Umbilical cord (tissue), 2 donors: ENCODE measurements around the gene CDON. TPM values are rescaled to one million over a fixed set of nuclear protein-coding genes. Genes with fewer than 3 reads are reported as not detected.
"Not testable (repeated sequence)": the region's sequence is repeated elsewhere in the genome, so short reads cannot be mapped to it uniquely, and the experiment has no call there.

ENCODE experiments used
- DNase-seq: peaks from one replicate; pipeline ENCODE4 v3.0.0-alpha.2; 2015; ENCODE audit warnings: low spot score
- total RNA-seq: library from RNA; depleted of rRNA; stranded (reverse); fragments of >200 nt; gene quantifications from one replicate; pipeline ENCODE4 v1.2.3, GENCODE V29; 2014; ENCODE audit warnings: low replicate concordance; ENCODE audit not compliant: insufficient read depth

The CDON gene
- total RNA-seq, 1 donor from 2014 or later, result 50.3 TPM

DNA sequence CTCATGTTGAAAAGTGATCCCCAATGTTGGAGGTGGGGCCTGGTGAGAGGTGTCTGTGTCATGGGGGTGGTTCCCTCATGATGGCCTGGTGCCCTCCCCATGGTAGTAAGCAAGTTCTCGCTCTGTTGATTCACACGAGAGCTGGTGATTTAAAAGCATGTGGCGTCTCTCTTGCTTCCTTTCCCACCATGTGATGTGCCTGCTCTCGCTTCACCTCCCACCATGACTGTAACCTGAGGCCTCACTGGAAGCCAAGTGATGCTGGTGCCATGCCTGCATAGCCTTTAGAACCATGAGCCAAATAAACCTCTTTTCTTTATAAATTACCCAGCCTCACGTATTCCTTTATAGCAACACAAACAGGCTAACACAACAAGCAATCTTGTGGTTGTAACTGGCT is 64.4 kb downstream of the CDON start:
- DNase-seq, result no peak

DNA sequence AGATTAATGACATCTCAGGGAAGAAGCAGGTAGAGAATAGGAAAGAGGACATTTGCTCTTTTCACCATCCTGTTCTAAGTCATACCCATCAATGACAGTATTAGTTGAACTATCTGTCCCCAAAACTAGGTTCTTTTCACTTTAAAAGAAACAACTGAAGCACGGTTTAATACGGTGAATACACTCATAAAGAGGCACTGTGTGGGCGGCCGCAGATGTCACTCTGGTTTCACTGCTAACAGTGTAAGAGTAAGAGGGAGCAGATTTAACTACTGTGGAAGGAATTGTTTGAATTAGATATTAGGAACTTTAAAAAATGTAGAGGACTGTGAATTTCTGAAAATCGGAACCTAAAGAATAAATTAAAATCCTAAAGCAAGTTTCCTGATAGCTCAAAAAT is 67.4 kb downstream of the CDON start:
- DNase-seq, result no peak

DNA sequence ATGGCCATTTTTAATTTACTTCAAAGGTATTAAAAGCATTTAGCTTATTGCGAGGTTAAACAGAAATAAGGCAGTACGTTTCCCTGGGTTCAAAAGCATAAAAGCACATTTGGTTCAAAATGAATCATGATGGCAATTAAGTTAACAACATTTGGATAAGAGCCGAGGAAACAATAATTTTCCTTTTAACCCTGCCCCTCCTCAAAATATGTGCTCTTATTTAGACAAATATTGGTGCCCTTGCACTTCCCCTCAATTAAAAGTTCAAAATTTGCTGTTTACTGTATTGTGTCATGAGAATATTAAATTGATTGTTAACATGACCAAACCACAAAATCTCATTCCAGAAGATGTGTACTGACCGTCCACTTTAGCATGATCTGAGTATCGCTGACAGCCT is 68.2 kb downstream of the CDON start:
- no peak for DNase-seq

DNA sequence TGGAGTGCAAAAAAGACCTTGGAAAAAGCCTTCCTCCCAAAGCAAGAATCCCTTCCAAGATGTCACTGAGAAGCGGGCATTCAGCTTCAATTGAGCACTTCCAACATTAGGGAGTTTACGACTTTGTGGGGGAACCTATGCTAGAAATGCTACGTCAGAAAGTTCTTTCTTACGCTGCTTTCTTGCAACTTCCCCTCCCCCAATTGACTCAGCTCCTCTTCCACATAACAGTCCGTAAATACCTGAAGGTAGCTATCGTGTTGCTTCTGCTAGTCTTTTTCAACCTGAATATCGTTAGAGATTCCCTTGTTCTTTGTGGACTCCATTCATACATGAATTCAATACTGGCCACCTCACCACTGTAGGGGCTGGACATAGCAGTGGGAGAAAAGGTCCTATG is 69.8 kb downstream of the CDON start:
- DNase-seq, result no peak

DNA sequence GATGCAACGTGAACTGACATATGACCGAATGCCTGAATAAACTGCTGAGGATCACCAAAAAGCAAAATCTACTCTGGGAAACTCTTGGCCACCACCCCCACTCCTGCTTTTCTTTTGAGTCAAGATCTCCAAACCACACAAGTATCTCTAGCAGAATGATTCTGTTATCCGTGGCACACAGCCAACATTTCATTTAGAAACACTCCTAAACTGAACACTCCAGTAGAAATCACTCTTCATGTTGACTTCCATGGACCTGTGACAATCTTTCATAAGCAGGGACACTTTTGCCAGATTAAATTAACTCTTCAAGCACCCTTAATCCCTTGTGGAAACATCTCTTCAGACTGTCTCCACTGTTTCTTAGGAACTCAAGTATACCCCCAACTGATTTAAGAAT is 72.4 kb downstream of the CDON start:
- peak; percentile 63 for DNase-seq

DNA sequence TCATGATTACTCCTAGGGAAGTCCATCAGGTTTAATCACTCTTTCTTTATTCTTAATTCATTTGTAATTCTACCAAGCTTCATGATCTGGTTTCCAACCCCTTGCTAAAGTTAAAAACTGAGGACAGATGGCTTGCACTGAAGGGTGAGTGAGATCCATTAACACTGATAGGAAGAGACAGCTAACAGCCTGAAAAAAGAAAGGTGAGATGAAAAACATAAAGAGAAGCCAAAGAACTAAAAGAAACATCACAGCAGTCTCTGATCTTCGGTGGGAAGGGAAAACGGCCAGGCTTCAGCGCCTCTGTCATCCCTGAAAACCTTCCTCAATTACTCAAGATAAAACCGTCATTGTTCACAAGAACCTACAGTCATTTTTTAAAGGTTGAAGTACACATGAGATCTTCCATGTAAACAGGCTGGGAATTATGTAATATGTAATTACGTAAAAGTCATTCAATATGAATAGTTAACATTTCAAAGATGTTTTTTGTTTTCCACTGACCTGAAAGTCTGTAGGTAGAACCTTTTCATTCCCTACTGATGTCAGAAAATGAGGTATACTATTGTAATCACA is 75.5 kb downstream of the CDON start:
- no peak for DNase-seq

DNA sequence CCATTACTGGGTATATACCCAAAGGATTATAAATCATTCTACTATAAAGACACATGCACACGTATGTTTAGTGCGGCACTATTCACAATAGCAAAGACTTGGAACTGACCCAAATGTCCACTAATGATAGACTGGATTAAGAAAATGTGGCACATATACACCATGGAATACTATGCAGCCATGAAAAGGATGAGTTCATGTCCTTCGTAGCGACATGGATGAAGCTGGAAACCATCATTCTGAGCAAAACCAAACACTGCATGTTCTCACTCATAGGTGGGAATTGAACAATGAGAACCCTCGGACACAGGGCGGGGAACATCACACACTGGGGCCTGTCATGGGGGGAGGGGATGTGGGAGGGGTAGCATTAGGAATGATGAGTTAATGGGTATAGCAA is 76.7 kb downstream of the CDON start:
- not testable (repeated sequence) for DNase-seq

DNA sequence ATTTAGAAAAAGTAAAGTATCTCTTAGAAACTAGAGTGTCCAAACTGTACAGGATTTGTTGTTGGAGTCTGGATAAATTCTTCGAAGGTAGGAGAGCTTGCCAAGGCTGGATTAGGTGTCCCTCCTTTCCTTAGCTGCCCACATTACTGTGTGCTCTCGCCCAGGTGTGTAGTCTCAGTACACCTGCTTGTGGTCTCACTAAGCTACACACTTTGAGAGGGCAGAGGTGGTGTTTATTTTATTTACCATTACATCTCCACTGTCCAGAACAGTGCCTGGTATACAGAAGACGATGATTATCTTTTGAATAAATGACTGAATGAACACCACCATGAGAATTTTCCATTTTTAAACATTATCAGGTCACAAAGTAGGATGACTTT is 80.3 kb downstream of the CDON start:
- no peak for DNase-seq

DNA sequence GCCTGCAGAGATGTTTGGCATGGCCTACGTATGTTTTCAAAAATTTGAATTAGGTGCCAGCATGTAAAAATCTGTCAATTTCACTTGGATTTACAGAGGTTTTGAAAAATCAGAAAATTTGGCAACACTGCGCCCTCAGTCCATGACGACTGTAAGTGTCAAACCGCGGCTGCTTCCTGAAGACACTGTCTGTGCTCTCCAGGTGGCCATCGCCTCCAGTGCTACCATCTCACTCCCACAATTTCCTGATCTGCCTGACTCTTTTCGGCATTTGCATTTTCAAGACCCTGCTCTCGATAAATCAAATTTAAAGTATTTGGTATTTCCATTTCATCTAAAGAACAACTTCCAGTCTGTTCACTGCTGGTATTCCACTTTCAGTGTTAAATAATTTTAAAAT is 82.2 kb downstream of the CDON start:
- DNase-seq, result no peak

DNA sequence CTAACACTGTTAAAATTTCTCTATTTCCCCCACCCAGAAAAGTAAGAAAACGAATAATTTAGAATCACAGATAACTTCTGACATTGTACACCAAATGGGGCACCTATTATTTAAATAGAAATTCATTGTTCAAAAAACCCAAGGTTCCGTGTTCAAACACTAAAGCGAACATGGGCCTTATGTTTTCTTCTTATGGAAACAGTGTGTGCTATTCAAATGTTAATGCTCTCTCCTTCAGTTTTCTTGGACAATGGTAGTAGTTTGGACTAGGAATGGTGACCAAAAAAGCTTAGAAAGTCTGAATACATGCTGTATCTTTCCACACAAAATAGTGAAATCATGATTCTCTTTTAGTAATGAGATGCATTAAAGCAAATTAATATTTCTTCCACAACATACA is 83.2 kb downstream of the CDON start:
- no peak for DNase-seq

DNA sequence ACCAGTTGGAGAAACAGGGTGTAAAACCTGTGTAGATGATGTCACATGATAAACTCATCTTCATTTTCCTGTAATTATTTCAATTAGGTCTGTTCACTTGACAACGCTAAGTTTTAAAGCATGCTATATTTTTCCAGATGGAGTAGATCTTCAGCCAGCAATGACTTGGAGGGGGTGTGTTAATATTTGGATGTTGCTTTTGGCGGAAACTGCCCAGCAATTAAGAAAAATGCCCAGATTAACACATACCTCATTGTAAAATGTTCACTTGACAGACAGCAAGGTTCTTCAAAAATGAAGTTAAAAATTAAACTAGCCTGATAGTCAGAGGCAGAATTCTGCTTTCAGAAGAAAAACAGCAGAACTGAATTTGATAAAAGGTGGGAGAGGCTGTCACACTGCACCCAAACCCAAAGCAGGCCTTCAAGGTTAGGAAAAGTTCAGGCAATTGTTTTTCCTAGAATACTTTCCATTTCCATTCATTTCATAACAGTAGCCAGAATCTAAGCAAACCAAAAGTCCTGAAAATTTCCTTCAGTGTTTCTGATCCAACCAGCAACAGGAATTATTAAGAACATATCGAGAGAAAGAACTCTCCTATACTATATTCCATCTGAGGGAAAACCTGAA is 83.8 kb downstream of the CDON start:
- no peak for DNase-seq

DNA sequence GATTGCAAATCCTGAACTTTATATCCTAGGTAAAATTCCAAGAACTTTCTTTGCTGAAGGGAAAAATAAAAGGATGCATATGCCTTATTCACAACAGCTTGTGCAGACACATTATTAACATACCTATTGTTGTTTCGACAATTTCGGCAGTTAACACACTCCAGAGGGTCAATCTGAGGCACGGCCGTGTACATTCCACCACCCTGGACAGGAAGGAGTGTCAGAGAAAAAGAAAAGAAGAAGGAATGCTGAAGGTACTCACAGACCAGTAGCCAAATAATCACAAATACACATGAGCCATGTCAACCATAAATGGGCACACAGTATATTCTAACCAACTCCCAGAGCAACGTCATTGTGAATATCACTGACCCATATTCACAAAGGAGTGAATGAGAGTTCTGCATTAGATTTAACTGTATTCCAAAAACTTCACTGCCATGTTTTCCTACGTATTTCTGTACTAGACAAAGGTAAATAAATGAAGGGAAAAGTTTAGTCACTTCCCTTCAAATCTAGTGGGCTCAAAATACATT is 84.4 kb downstream of the CDON start:
- DNase-seq, result no peak

DNA sequence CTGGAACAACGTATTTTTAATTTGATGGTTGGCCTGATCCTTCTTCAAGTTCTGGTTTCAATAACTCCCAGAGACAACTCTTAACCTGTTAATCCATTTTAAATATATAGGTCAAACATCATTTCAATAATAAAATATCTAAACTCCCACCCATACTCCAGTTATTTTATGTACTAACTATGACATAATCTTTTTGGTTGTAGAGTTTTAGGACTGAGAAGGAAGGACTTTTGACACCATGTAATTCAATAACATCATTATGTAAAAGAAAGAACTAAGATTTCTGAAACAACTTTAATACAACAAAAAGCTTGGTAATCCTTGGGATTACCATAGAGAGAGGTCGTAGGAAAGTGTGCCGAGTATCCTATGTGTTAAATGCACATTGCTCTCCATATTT is 85.3 kb downstream of the CDON start:
- no peak for DNase-seq

DNA sequence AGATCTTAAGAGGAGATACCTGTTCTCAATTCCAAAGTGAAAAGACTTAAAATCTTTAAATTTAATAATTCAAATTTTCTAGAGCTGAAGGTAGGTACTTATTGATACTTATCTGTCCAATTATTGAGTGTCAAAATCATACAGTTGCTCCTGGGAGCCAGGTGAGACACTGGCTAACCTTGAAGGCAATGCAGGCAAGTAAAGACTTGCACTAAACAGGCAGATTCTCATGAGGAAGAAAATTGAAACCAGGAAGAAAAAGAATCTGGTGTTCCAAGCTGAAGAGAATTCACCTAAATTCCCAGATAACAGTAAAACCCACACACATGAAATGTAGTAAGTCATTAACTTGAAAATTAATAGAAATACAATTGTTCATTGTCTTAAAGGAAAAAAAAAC is 86.5 kb downstream of the CDON start:
- DNase-seq, result no peak

DNA sequence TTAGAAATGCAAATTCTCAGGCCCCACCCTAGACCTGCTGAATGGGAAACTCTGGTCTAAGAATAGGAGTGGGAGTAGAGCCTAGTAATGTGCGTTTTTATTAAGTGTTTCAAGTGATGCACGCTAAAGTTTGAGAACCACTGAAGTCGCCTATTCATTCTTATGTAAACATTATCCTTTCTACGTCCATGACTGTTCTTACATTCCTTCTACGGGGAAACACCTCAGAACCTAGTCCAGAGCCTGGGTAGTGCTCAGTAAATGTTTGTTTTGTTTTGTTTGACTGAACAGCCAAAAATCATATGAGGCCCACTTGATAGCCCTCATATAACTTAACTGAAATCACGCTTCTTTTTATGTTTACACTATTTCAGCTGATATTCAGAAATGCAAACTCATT is 87.0 kb downstream of the CDON start:
- no peak for DNase-seq

DNA sequence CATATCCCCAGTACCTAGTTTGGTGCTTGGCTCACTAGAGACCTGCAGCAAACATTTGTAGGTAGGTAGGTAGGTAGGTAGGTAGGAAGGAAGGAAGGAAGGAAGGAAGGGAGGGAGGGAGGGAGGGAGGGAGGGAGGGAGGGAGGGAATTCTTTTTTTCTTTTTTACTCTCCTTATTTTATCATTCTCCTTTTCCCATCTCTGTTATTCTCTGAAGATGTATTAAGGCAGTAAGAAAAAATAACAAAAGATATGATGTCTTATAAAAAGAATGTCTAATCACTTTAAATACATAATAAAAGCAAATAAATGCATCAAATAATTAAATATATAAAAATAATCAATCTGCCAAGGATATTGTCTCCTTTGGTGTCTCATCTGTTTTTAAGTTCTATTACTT is 88.4 kb downstream of the CDON start:
- no peak for DNase-seq

DNA sequence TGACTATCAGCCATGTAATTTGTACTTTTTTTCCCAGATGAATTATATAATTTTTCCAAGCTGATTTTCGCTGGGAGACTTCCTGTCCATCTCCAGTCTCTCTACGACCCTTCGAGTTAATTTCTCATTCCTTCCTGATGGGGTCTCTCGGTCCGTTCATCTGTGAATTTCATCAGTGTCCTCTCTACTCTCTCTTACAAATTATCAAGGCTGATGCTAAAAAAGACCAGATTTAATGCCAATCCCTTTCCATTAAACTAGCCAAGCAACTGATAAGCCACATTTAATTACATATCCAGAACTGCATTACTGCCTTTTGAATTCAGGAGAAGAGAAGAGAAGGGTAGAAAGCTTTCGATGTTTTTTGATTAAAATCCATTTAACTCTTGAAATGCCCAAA is 91.0 kb downstream of the CDON start:
- DNase-seq, result no peak

DNA sequence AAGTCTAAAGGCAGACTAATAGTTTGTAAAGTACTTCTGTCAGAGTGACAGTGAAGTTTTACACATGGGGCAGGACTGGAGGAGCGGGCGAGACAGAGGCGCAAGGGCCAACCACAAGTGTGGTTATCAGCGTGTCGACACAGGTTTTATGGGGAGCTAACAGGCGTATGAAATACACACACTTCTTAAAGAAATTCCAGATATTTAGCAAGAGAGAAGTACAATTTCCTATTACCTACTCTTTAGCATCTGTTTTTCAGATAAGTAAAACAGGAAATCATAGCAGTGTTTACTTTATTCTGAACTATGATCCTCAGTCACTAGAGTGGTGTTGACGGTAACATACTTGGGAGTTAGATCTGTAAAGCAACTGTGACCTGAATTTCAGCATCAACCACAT is 94.3 kb downstream of the CDON start:
- peak; percentile 70 for DNase-seq

DNA sequence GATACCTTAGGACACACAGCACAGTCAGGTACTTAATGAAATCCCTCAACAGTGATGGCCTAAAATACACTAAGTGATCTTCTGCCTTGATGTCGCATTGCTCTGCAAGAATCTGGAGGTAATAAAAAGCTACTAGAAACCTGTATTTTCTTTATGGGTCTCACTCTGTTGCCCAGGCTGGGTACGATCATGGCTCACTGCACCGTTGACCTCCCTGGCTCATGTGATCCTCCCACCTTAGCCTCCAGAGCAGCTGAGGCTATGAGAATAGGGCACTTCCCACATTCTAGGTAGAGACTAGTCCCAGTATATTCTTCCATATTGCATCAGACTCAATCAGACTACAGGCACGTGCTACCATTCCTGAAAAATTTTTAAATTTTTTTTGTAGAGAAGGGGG is 95.2 kb downstream of the CDON start:
- DNase-seq, result no peak

DNA sequence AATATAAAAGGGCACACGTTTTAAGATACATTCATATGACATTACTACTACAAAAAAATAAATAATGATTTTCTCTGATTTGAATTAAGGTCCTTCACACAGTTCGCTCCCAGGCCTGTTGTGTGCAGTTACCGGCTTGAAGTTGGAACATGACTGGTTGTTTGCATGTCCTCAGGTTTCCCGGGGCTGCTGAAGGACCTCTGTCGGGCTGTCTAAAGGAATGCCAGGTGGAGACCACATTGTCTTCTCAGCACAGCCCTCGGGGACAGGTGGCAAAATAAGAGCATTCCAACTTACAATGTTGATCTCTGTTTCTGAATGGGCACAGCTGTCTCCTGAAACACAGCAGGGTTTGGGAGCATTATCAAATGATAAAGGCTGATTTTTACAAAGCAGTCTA is 101.9 kb downstream of the CDON start:
- no peak for DNase-seq

DNA sequence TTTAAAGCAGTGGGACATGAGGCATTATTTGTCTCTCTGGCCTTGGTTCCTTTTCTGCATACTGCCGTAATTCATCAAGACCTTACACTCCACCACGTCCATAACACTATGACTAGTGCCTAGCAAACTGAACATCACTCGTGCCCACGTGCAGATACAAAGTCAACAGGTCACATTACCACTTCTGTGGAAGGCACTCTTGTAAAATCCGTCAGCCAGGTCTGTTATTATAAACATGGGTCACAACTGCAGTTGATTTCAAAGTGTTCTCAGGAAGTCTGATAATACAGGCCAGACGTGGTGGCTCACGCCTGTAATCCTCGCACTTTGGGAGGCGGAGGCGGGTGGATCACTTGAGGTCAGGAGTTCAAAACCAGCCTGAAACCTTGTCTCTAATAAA is 102.7 kb downstream of the CDON start:
- no peak for DNase-seq

DNA sequence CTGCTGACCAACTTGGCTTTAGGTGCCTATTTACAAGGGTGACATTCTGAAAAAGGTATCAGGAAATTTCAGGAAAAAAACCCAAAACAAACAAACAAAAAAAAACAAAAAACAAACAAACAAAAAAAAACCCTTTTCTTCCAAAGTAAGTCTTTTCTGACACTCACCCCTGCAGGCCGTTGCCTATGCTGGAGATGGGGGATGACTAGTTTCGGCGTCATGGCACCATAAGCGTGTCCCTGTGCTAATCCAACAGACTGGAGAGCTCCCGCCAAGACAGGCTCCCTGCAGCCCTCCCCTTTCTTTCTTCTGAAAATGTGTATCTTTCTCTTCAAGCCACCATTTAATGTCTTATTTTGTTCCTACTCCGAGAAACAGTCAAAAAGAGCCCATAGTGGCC is 103.2 kb downstream of the CDON start:
- no peak for DNase-seq

DNA sequence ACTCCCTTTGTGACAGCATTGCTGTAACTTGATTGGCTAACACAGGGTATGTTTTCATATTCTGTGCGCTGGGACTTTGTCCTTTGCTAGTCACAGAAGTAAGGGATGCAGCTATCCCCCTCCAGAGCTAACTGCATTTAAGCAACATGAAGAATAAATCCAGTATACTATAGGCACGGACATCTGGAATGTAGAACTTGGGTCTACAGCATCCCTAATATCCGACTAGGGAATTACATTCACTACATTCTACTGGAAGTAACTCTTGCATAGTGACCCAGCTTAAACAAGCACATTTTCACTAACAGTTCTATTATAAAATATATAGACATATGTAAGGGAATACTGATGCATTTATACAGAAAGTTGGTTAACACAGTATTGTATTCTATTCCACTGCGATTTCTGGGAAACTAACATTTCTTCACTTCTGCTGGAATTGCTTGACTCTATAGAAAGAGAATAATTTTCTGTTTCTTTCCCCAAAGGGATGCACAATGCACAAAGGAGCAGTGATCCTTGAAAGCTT is 103.7 kb downstream of the CDON start:
- no peak for DNase-seq
